K562 (cell line): ENCODE measurements around the gene ANTXRL. TPM values are rescaled to one million over a fixed set of nuclear protein-coding genes. Genes with fewer than 3 reads are reported as not detected.
A peak's percentile ranks its signal among the peaks of the same experiment; 100 is the strongest.

Experiments used
- CHCHD3 ChIP-seq: fragments of 250-450 bp; sonication (Bioruptor Pico); IDR thresholded peaks from 2 replicates; pipeline ENCODE4 v2.1.2; 2022; ENCODE audit warnings: mild to moderate bottlenecking
- EZH2 ChIP-seq: IDR thresholded peaks from 2 replicates; pipeline ENCODE4 v1.6.1; 2012; ENCODE audit warnings: low read depth, mild to moderate bottlenecking, inconsistent platforms, low read length, borderline replicate concordance
- GATAD2A ChIP-seq: fragments of 450-650 bp; IDR thresholded peaks from 2 replicates; pipeline ENCODE4 v1.6.1; 2017
- MBD2 ChIP-seq: sonication (generic); IDR thresholded peaks from 2 replicates; pipeline ENCODE4 v1.6.1; 2016; ENCODE audit warnings: low read depth, borderline replicate concordance
- RUNX1 ChIP-seq: sonication (generic); IDR thresholded peaks from 2 replicates; pipeline ENCODE4 v1.6.1; 2016; ENCODE audit warnings: antibody characterized with exemption, low read depth
- SMARCA5 ChIP-seq: fragments of 450-650 bp; IDR thresholded peaks from 2 replicates; pipeline ENCODE4 v1.6.1; 2016
- TBP ChIP-seq: optimal IDR thresholded peaks from 2 replicates; pipeline ENCODE3; 2011; ENCODE audit warnings: low read depth, low read length, improper control_type of control experiment
- TCFL5 ChIP-seq: fragments of 250-450 bp; sonication (Bioruptor Pico); conservative IDR thresholded peaks from 2 replicates; pipeline ENCODE4 v1.6.1; 2021; ENCODE audit warnings: mild to moderate bottlenecking, moderate library complexity, matching md5 sums
- XRCC3 ChIP-seq: fragments of 450-650 bp; IDR thresholded peaks from 2 replicates; pipeline ENCODE4 v1.6.1; 2017; ENCODE audit warnings: mild to moderate bottlenecking, moderate library complexity
- ZNF408 ChIP-seq: fragments of 250-450 bp; sonication (Bioruptor Pico); IDR thresholded peaks from 2 replicates; pipeline ENCODE4 v1.4.0; 2020; ENCODE audit warnings: low read depth, mild to moderate bottlenecking, moderate library complexity
- polyA plus RNA-seq, 8 experiments: library from polyadenylated mRNA; depleted of rRNA in 4 of 8; stranded (reverse) in 5 of 8; unstranded in 3 of 8; fragments of >200 nt; fragmentation: Nextera tagmentation in 2 of 8; fragmentation: Illumina TruSeq in 1 of 8; extraction: Ambion mirVana in 2 of 8; extraction: Trizol in 1 of 8; gene quantifications; 2 replicates each; pipeline versions ENCODE4 v1.2.1 to v1.2.3, GENCODE V29; 2011 to 2014; ENCODE audit warnings: inconsistent platforms in 1 of 8, missing spikeins in 1 of 8
- total RNA-seq, 7 experiments: library from RNA; depleted of rRNA in 6 of 7; stranded (reverse); fragments of >200 nt in 6 of 7; fragmentation: Illumina TruSeq in 2 of 7; extraction: Trizol in 2 of 7; gene quantifications; 2 replicates each; pipeline versions ENCODE4 v1.2.1 to v1.2.3, GENCODE V29; 2011 to 2021; ENCODE audit warnings: low replicate concordance in 1 of 7
- TF ChIP-seq, protein P1 (sequence below), 2 experiments: IDR thresholded peaks; 2 replicates each; pipeline ENCODE4 v1.6.1; 2012; ENCODE audit warnings: improper control_type of control experiment in 2 of 2, low read depth in 2 of 2, low read length in 2 of 2, borderline replicate concordance in 1 of 2
- TF ChIP-seq, protein P2 (sequence below): sonication (generic); formaldehyde crosslinking; IDR thresholded peaks from 2 replicates; pipeline ENCODE4 v1.8.0; 2022; ENCODE audit warnings: missing genetic modification reagents, mild to moderate bottlenecking, moderate library complexity, borderline replicate concordance
- TF ChIP-seq, protein P3 (sequence below), 3 experiments: IDR thresholded peaks in 2 of 3; conservative IDR thresholded peaks in 1 of 3; 2 replicates each; pipeline ENCODE4 v1.5.1; 2011 to 2012; ENCODE audit warnings: low read length in 3 of 3, mild to moderate bottlenecking in 3 of 3, control low read depth in 2 of 3, improper control_type of control experiment in 1 of 3, inconsistent platforms in 1 of 3, low read depth in 1 of 3, mixed read lengths in 1 of 3, moderate library complexity in 1 of 3; ENCODE audit not compliant: insufficient read depth in 2 of 3
- TF ChIP-seq, protein P4 (sequence below), 2 experiments: fragments of 450-650 bp; IDR thresholded peaks; 2 replicates each; pipeline ENCODE4 v1.6.1; 2016; ENCODE audit warnings: mild to moderate bottlenecking in 2 of 2, borderline replicate concordance in 1 of 2, low read depth in 1 of 2, moderate library complexity in 1 of 2

ANTXRL gene
- total and polyA plus RNA-seq, 9 of the 15 experiments (the other 6 are each of a cell fraction or from before 2014, with no cell fraction given) = not detected

GRCh38 chr10:46247808-46248569, 38.8 kb upstream of the ANTXRL start (continued):
- TF ChIP-seq, protein P1, sequence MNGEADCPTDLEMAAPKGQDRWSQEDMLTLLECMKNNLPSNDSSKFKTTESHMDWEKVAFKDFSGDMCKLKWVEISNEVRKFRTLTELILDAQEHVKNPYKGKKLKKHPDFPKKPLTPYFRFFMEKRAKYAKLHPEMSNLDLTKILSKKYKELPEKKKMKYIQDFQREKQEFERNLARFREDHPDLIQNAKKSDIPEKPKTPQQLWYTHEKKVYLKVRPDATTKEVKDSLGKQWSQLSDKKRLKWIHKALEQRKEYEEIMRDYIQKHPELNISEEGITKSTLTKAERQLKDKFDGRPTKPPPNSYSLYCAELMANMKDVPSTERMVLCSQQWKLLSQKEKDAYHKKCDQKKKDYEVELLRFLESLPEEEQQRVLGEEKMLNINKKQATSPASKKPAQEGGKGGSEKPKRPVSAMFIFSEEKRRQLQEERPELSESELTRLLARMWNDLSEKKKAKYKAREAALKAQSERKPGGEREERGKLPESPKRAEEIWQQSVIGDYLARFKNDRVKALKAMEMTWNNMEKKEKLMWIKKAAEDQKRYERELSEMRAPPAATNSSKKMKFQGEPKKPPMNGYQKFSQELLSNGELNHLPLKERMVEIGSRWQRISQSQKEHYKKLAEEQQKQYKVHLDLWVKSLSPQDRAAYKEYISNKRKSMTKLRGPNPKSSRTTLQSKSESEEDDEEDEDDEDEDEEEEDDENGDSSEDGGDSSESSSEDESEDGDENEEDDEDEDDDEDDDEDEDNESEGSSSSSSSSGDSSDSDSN (IDR thresholded peaks at IDR 0.05; ENCODE audit: borderline replicate concordance in 1 of 2, low read depth in 2 of 2, low read length in 2 of 2) = 0 out of 4 replicates have a peak, but pooled peaks of 1 of the 2 experiments have one; percentile 15
- TF ChIP-seq, protein P2, sequence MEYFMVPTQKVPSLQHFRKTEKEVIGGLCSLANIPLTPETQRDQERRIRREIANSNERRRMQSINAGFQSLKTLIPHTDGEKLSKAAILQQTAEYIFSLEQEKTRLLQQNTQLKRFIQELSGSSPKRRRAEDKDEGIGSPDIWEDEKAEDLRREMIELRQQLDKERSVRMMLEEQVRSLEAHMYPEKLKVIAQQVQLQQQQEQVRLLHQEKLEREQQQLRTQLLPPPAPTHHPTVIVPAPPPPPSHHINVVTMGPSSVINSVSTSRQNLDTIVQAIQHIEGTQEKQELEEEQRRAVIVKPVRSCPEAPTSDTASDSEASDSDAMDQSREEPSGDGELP (CRISPR knock-in tag) = peak; percentile 72; the same call in 1 of the 2 replicates
- TF ChIP-seq TBP (no peak), GATAD2A (no peak), MBD2 (no peak), XRCC3 (no peak), CHCHD3 (CRISPR knock-in tag) (no peak), EZH2 (no peak), RUNX1 (no peak), SMARCA5 (no peak), TCFL5 (CRISPR knock-in tag) (no peak), ZNF408 (no peak)
- TF ChIP-seq, protein P3, sequence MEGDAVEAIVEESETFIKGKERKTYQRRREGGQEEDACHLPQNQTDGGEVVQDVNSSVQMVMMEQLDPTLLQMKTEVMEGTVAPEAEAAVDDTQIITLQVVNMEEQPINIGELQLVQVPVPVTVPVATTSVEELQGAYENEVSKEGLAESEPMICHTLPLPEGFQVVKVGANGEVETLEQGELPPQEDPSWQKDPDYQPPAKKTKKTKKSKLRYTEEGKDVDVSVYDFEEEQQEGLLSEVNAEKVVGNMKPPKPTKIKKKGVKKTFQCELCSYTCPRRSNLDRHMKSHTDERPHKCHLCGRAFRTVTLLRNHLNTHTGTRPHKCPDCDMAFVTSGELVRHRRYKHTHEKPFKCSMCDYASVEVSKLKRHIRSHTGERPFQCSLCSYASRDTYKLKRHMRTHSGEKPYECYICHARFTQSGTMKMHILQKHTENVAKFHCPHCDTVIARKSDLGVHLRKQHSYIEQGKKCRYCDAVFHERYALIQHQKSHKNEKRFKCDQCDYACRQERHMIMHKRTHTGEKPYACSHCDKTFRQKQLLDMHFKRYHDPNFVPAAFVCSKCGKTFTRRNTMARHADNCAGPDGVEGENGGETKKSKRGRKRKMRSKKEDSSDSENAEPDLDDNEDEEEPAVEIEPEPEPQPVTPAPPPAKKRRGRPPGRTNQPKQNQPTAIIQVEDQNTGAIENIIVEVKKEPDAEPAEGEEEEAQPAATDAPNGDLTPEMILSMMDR (IDR thresholded peaks at IDR 0.05 in 2 of 3, conservative IDR thresholded peaks at IDR 0.05 in 1 of 3; ENCODE audit: insufficient read depth in 2 of 3, low read depth in 1 of 3, low read length in 3 of 3) = no peak
- TF ChIP-seq, protein P4, sequence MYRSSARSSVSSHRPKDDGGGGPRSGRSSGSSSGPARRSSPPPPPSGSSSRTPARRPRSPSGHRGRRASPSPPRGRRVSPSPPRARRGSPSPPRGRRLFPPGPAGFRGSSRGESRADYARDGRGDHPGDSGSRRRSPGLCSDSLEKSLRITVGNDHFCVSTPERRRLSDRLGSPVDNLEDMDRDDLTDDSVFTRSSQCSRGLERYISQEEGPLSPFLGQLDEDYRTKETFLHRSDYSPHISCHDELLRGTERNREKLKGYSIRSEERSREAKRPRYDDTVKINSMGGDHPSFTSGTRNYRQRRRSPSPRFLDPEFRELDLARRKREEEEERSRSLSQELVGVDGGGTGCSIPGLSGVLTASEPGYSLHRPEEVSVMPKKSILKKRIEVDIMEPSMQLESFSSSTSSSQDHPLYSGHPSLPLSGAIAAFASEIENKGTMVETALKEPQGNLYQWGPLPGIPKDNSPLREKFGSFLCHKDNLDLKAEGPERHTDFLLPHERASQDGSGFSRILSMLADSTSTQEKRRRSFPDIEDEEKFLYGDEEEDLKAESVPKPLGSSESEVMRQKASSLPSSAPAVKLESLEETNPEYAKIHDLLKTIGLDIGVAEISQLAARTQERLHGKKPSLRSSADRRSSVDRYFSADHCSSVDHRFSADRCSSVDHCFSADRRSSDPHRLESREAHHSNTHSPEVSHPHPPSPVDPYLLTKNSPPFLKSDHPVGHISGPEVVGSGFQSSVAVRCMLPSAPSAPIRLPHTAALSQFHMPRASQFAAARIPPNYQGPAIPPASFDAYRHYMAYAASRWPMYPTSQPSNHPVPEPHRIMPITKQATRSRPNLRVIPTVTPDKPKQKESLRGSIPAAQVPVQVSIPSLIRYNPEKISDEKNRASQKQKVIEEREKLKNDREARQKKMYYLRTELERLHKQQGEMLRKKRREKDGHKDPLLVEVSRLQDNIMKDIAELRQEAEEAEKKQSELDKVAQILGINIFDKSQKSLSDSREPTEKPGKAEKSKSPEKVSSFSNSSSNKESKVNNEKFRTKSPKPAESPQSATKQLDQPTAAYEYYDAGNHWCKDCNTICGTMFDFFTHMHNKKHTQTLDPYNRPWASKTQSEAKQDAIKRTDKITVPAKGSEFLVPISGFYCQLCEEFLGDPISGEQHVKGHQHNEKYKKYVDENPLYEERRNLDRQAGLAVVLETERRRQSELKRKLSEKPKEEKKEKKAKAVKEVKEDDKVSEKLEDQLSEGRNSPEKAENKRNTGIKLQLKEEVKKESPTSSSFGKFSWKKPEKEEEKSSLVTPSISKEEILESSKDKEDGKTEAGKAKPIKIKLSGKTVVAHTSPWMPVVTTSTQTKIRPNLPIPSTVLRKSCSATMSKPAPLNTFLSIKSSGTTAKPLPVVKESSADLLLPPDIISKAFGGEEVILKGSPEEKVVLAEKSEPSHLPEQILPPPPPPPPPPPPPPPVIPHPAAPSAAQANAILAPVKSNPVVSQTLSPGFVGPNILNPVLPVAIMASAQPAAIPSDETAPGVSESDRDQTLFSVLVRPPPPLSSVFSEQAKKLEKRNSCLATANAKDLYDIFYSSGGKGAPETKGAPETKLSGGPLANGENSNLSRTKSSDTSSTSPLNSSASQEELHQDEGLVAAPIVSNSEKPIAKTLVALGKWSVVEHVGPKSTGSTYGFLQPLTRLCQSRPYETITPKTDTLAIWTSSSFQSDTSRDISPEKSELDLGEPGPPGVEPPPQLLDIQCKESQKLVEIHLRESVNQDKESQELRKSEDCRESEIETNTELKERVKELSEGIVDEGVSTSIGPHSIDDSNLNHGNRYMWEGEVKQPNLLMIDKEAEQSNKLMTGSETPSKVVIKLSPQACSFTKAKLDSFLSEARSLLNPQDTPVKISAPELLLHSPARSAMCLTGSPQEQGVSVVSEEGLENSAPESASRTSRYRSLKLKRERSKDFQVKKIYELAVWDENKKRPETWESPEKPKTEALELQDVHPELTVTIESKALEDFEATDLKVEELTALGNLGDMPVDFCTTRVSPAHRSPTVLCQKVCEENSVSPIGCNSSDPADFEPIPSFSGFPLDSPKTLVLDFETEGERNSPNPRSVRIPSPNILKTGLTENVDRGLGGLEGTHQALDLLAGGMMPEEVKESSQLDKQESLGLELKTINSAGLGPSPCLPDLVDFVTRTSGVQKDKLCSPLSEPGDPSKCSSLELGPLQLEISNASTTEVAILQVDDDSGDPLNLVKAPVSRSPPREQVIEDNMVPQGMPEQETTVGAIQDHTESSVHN (IDR thresholded peaks at IDR 0.05; ENCODE audit: borderline replicate concordance in 1 of 2, low read depth in 1 of 2) = no peak
